ENCODE results near the gene VAC14. TPM values are rescaled to one million over a fixed set of nuclear protein-coding genes. Genes with fewer than 3 reads are reported as not detected.

VAC14 gene
- total RNA-seq, 1 experiment from 2014 or later: 49.9 TPM

DNA sequence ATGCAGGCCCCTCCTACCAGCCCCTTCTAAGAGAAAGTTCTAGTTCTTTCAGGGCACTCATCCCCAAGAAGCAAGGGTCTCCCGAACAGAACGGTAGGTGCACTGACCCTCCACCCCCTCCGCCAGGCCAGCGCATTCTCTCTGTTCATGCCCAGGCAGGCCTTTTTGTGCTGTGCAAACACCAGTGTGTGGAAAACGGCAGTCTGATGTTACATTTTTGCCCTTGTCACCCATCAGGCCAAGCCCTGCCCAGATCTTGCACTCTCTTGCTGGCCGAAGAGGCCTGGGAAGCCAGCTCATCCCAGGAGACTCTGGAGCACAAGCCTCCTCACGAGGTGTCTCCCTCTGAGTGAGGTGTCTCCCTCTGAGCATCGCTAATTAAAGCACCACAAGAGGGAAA lies 99.0 kb downstream of the VAC14 start:
- no peak overlapping the region for H3K56ac ChIP-seq (ENCODE audit: insufficient read length, low read depth, low read length)
- H2AFZ ChIP-seq (ENCODE audit: low read length): no peak overlapping the region
- H2BK15ac ChIP-seq (ENCODE audit: low read depth, low read length): no peak overlapping the region
- H2AK5ac ChIP-seq (ENCODE audit: insufficient read length, low read length): no peak overlapping the region
- TF ChIP-seq, protein P1, sequence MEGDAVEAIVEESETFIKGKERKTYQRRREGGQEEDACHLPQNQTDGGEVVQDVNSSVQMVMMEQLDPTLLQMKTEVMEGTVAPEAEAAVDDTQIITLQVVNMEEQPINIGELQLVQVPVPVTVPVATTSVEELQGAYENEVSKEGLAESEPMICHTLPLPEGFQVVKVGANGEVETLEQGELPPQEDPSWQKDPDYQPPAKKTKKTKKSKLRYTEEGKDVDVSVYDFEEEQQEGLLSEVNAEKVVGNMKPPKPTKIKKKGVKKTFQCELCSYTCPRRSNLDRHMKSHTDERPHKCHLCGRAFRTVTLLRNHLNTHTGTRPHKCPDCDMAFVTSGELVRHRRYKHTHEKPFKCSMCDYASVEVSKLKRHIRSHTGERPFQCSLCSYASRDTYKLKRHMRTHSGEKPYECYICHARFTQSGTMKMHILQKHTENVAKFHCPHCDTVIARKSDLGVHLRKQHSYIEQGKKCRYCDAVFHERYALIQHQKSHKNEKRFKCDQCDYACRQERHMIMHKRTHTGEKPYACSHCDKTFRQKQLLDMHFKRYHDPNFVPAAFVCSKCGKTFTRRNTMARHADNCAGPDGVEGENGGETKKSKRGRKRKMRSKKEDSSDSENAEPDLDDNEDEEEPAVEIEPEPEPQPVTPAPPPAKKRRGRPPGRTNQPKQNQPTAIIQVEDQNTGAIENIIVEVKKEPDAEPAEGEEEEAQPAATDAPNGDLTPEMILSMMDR (conservative IDR thresholded peaks at IDR 0.05): no peak
- no peaks in the 10 kb centered on the region for H3K9me3 ChIP-seq (ENCODE audit: control insufficient read depth, low read depth, low read length)
- H4K91ac ChIP-seq (ENCODE audit: insufficient read length, low read depth, low read length): no peak overlapping the region
- H3K4me1 ChIP-seq (ENCODE audit: insufficient read depth, low read length): no peaks in the 10 kb centered on the region; the same call in 1 of the 2 replicates
- H2BK5ac ChIP-seq (ENCODE audit: insufficient read length, low read length): no peak overlapping the region
- H2BK120ac ChIP-seq (ENCODE audit: low read depth, low read length, poor library complexity, severe bottlenecking): no peak overlapping the region
- H2BK12ac ChIP-seq (ENCODE audit: insufficient read length, low read depth, low read length): no peak overlapping the region
- H4K5ac ChIP-seq (ENCODE audit: insufficient read length, low read depth, low read length): no peak overlapping the region
- no peaks in the 10 kb centered on the region for H3K79me2 ChIP-seq (ENCODE audit: insufficient read depth, low read length)
- H3K27ac ChIP-seq (ENCODE audit: insufficient read length, low read depth, low read length): no peak overlapping the region
- DNase-seq: no peak
- H4K8ac ChIP-seq (replicated peaks; ENCODE audit: insufficient read length, low read depth, low read length): no peak overlapping the region
- no peaks in the 10 kb centered on the region for H3K79me1 ChIP-seq (ENCODE audit: insufficient read depth, low read depth, low read length, poor library complexity, severe bottlenecking)
- no peak overlapping the region for H3K9ac ChIP-seq (ENCODE audit: extremely low read depth, insufficient read length, low read length)
- Mint-ChIP-seq H3K27me3 (ENCODE audit: low read depth) (no peaks in the 10 kb centered on the region), H3K4me3 (no peak overlapping the region; a peak in 1 of 5 replicates), H3K4me1 (peaks cover 23 to 29% of the 10 kb centered on the region in 2 experiments), H3K9me3 (no peaks in the 10 kb centered on the region; a peak in 1 of 5 replicates), H3K27ac (peak overlapping the region; percentile 39 to 69 (median 62); a peak in 5 of 7 replicates), H3K36me3 (ENCODE audit: insufficient read depth in 1 of 3, low read depth in 3 of 3) (peaks cover 4 to 10% (median 6%) of the 10 kb centered on the region in 3 experiments; a peak in 3 of 7 replicates)
- no peak overlapping the region for H3K23ac ChIP-seq (ENCODE audit: insufficient read length, low read depth, low read length)
- H3K18ac ChIP-seq (ENCODE audit: insufficient read length, low read depth, low read length): no peak overlapping the region
- WGBS (ENCODE audit: extremely low coverage, insufficient read length, low lambda C conversion rate): no CpG with 5 or more reads among the region's 8 CpGs
- H3K4ac ChIP-seq (ENCODE audit: low read depth, low read length): no peak overlapping the region
- no peak overlapping the region for H2BK20ac ChIP-seq (ENCODE audit: low read depth, low read length, poor library complexity, severe bottlenecking)
- no peak overlapping the region for H3K4me2 ChIP-seq (ENCODE audit: insufficient read depth, insufficient read length, low read length)
- H3T11ph ChIP-seq (ENCODE audit: low read length): no peak overlapping the region
- no peak overlapping the region; the same call in 1 of the 2 replicates for H3K14ac ChIP-seq (ENCODE audit: insufficient read depth, low read length)
- H4K20me1 ChIP-seq (ENCODE audit: control insufficient read depth, insufficient read depth, insufficient read length): no peaks in the 10 kb centered on the region
- no peaks in the 10 kb centered on the region for H3K27me3 ChIP-seq (ENCODE audit: insufficient read depth, low read length)
- no peaks in the 10 kb centered on the region for H3K23me2 ChIP-seq (ENCODE audit: insufficient read length, low read depth, low read length, poor library complexity, severe bottlenecking)
